DOHH2 (cell line): Measurements from ENCODE around the gene NUMB.

Source experiments
- H3F3A ChIP-seq: fragments of 200-600 bp; sonication (generic), shearing (Covaris generic); 2 replicates; pipeline ENCODE4 v1.6.0; 2016; ENCODE audit warnings: antibody characterized with exemption, mild to moderate bottlenecking; ENCODE audit not compliant: control insufficient read depth, insufficient read depth
- H3K27ac ChIP-seq: fragments of 200-600 bp; sonication (generic); 2 replicates; pipeline ENCODE4 v1.5.1; 2014; ENCODE audit warnings: low read depth, mild to moderate bottlenecking, low read length, moderate library complexity
- H3K27me3 ChIP-seq: fragments of 200-600 bp; sonication (generic); 2 replicates; pipeline ENCODE4 v1.6.1; 2014; ENCODE audit warnings: mild to moderate bottlenecking, low read length, mixed read lengths; ENCODE audit not compliant: control insufficient read depth
- H3K36me3 ChIP-seq: fragments of 200-600 bp; sonication (generic); 2 replicates; pipeline ENCODE4 v1.6.1; 2014; ENCODE audit warnings: mild to moderate bottlenecking, low read length, moderate library complexity, mixed read lengths; ENCODE audit not compliant: control insufficient read depth
- H3K4me1 ChIP-seq: fragments of 200-600 bp; sonication (generic); 2 replicates; pipeline ENCODE4 v1.6.1; 2014; ENCODE audit warnings: mild to moderate bottlenecking, low read length, mixed read lengths; ENCODE audit not compliant: control insufficient read depth
- H3K4me2 ChIP-seq: fragments of 200-600 bp; sonication (generic); 2 replicates; pipeline ENCODE4 v1.6.0; 2014; ENCODE audit warnings: mild to moderate bottlenecking, low read length, moderate library complexity
- H3K4me3 ChIP-seq: fragments of 200-600 bp; sonication (generic); 2 replicates; pipeline ENCODE4 v1.5.1; 2014; ENCODE audit warnings: mild to moderate bottlenecking, low read length, mixed read lengths
- H3K79me2 ChIP-seq: fragments of 200-600 bp; sonication (generic); 2 replicates; pipeline ENCODE4 v1.6.1; 2014; ENCODE audit warnings: mild to moderate bottlenecking, low read length, mixed read lengths; ENCODE audit not compliant: control insufficient read depth
- H3K9me2 ChIP-seq: fragments of 200-600 bp; sonication (generic); replicated peaks from 2 replicates; pipeline ENCODE4 v1.6.1; 2014; ENCODE audit warnings: mild to moderate bottlenecking, low read length, mixed read lengths; ENCODE audit not compliant: control insufficient read depth
- H3K9me3 ChIP-seq: fragments of 200-600 bp; sonication (generic); 2 replicates; pipeline ENCODE4 v1.6.1; 2014; ENCODE audit warnings: antibody characterized with exemption, low read length, mixed read lengths; ENCODE audit not compliant: control insufficient read depth, insufficient read depth
- H4K20me1 ChIP-seq: fragments of 200-600 bp; sonication (generic); 2 replicates; pipeline ENCODE4 v1.6.0; 2014; ENCODE audit warnings: low read depth, mild to moderate bottlenecking, antibody characterized with exemption, low read length, moderate library complexity; ENCODE audit not compliant: control insufficient read depth, insufficient read depth
- CTCF ChIP-seq: fragments of 200-600 bp; sonication (generic); IDR thresholded peaks from one replicate; pipeline ENCODE4 v1.5.1; 2014; ENCODE audit warnings: antibody characterized with exemption, mild to moderate bottlenecking, low read depth, low read length; ENCODE audit not compliant: poor library complexity, severe bottlenecking
- EZH2phosphoT487 ChIP-seq: fragments of 200-600 bp; sonication (generic); IDR thresholded peaks from 2 replicates; pipeline ENCODE4 v1.6.1; 2017; ENCODE audit warnings: borderline replicate concordance, mild to moderate bottlenecking, antibody characterized with exemption, low read length, moderate library complexity, mixed read lengths

Gene NUMB

DNA sequence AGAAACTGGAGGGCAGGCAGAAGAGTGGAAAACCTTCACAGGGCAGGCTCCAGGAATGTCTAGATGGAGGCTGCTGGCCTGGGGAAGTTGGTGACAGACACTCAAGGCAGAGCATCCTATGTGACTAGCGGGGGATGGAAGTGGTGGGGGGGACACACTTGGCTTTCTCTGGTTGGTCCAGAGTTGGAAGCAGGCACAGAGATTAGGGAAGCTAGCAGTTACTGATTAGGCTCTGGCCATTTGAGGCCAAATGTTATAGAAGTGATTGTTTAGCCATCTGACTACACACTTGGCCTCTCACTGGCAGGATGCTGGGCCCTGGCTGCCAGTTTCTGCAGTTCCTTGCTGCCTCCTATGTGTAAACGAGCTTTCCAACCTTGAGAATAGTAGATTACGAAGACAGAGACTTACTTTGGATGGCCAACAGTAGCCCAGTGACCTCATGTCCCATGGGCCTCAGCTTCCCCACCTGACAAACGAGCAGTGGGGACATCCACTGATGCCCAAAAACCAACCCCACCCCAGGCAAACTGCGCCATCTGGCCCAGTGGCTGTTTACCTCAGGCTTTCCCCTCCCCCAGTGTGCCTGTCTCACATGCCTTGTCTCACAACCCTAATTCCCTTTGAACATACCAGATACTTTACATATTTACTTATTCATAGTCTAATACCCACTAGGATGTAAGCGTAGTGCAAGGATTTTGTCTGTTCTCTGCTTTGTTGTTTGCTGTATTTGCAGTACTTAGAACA lies 118.3 kb downstream of the NUMB start:
- H3K36me3 ChIP-seq = 0 out of 2 replicates have a peak, but pooled peaks cover 2% of the 10 kb centered on the region
- no peaks in the 10 kb centered on the region for H3F3A ChIP-seq
- H3K27ac ChIP-seq = no peak overlapping the region

GRCh38 chr14:73339206-73339605 lies 119.1 kb downstream of the NUMB start:
- Histone ChIP-seq H3K36me3 (no peaks in the 10 kb centered on the region), H3K4me3 (no peak overlapping the region), H3K79me2 (0 out of 2 replicates have a peak, but pooled peaks cover 2% of the 10 kb centered on the region), H3K4me1 (no peaks in the 10 kb centered on the region), H4K20me1 (no peaks in the 10 kb centered on the region), H3K27me3 (no peaks in the 10 kb centered on the region), H3K27ac (no peak overlapping the region), H3F3A (no peaks in the 10 kb centered on the region), H3K9me3 (no peaks in the 10 kb centered on the region), H3K4me2 (no peak overlapping the region), H3K9me2 (no peaks in the 10 kb centered on the region)
- no peak for TF ChIP-seq EZH2phosphoT487
- no peak for TF ChIP-seq CTCF

More for the DNA sequence above, 118.3 kb downstream of the NUMB start:
- Histone ChIP-seq H3K9me3 (no peaks in the 10 kb centered on the region), H3K4me1 (no peaks in the 10 kb centered on the region), H3K9me2 (no peaks in the 10 kb centered on the region), H3K4me2 (no peak overlapping the region), H4K20me1 (no peaks in the 10 kb centered on the region), H3K27me3 (no peaks in the 10 kb centered on the region), H3K4me3 (no peak overlapping the region), H3K79me2 (peaks cover 5% of the 10 kb centered on the region)
- TF ChIP-seq EZH2phosphoT487 (no peak), CTCF (no peak)

DNA sequence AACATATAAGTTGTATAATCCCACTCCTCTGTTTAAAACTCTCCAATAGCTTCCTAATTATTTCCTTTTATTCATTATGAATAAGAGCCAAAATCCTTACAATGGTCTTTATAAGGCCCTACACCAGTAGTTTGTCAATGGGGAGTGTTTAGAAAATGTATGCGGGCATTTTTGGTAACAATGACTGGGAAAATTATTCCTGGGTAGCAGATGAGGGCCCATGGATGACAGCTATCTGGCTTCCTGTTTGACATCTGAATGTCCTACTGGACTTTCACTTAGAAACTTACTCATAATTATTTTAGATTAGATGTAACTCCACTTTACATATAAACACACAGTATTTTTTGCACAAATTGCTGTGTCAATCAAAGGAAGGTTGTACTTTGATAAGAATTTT lies 119.8 kb downstream of the NUMB start:
- no peaks in the 10 kb centered on the region for H3K9me3 ChIP-seq
- H3K4me3 ChIP-seq = no peak overlapping the region
- H3K36me3 ChIP-seq = no peaks in the 10 kb centered on the region
- H4K20me1 ChIP-seq = no peaks in the 10 kb centered on the region
- H3K27ac ChIP-seq = no peak overlapping the region
- H3K27me3 ChIP-seq = no peaks in the 10 kb centered on the region
- H3F3A ChIP-seq = no peaks in the 10 kb centered on the region
- TF ChIP-seq EZH2phosphoT487 (no peak), CTCF (no peak)
- H3K9me2 ChIP-seq = no peaks in the 10 kb centered on the region
- no peak overlapping the region for H3K4me2 ChIP-seq
- H3K79me2 ChIP-seq = 0 out of 2 replicates have a peak, but pooled peaks cover 2% of the 10 kb centered on the region
- H3K4me1 ChIP-seq = 0 out of 2 replicates have a peak, but pooled peaks cover 3% of the 10 kb centered on the region
